Tibial nerve (tissue), 4 donors: ENCODE results near the gene PLAAT3. TPM values are rescaled to one million over a fixed set of nuclear protein-coding genes. Genes with fewer than 3 reads are reported as not detected.

Source experiments
- DNase-seq, 2 donors: peaks; one replicate each; pipeline ENCODE4 v3.0.0-alpha.2; 2019; ENCODE audit warnings: low spot score in 2 of 2
- H3K27ac ChIP-seq, 4 donors: fragments of 200-600 bp; sonication (generic) in 3 of 4; one replicate each; pipeline ENCODE4 v1.5.1; 2017 to 2019; ENCODE audit warnings: mild to moderate bottlenecking in 1 of 4
- H3K27me3 ChIP-seq, 2 donors: fragments of 200-600 bp; sonication (generic) in 1 of 2; one replicate each; pipeline versions ENCODE4 v1.5.1 to v1.6.0; 2017 to 2019
- H3K36me3 ChIP-seq, 3 donors: fragments of 200-600 bp; sonication (generic); one replicate each; pipeline ENCODE4 v1.5.1; 2018 to 2019
- H3K4me1 ChIP-seq, 4 donors: fragments of 200-600 bp; sonication (generic) in 3 of 4; one replicate each; pipeline ENCODE4 v1.5.1; 2017 to 2019
- H3K4me3 ChIP-seq, 4 donors: fragments of 200-600 bp; sonication (generic) in 3 of 4; one replicate each; pipeline ENCODE4 v1.5.1; 2017 to 2019; ENCODE audit warnings: mild to moderate bottlenecking in 1 of 4, moderate library complexity in 1 of 4
- H3K9me3 ChIP-seq, 4 donors: fragments of 200-600 bp; sonication (generic) in 3 of 4; one replicate each; pipeline ENCODE4 v1.5.1; 2017 to 2019
- CTCF ChIP-seq, 5 experiments: fragments of 200-600 bp in 3 of 5; fragments of 450-650 bp in 2 of 5; sonication (generic) in 3 of 5; IDR thresholded peaks; one replicate each; pipeline ENCODE4 v1.5.1; 2016 to 2019; ENCODE audit warnings: antibody characterized with exemption in 5 of 5, mild to moderate bottlenecking in 3 of 5, moderate library complexity in 2 of 5
- EP300 ChIP-seq, 2 donors: sonication (generic); formaldehyde crosslinking; IDR thresholded peaks; one replicate each; pipeline ENCODE4 v1.6.1; 2017; ENCODE audit warnings: antibody characterized with exemption in 2 of 2, mild to moderate bottlenecking in 1 of 2
- POLR2A ChIP-seq, 2 donors: fragments of 450-650 bp; IDR thresholded peaks; one replicate each; pipeline ENCODE4 v1.6.1; 2017; ENCODE audit warnings: antibody characterized with exemption in 2 of 2, mild to moderate bottlenecking in 2 of 2, moderate library complexity in 2 of 2
- WGBS, 2 donors: methylation state at CpG; one replicate each; pipeline ENCODE4 v1.1.5; 2018; 5-methylcytosine and 5-hydroxymethylcytosine counted together
- total RNA-seq, 4 donors: library from RNA; depleted of rRNA; stranded (reverse); fragments of >200 nt; gene quantifications; one replicate each; pipeline ENCODE4 v1.1.0, GENCODE V29; 2016

Gene PLAAT3
- total RNA-seq, 4 donors from 2014 or later = 140 to 185 (median 157) TPM

GRCh38 chr11:63527667-63528066 is 86.6 kb downstream of the PLAAT3 start:
- 85 to 89% methylated on average over 2 of the region's 2 CpGs for WGBS, 2 donors
- H3K4me1 ChIP-seq = peaks cover 0 to 26% (median 14%) of the 10 kb centered on the region in 4 donors
- H3K36me3 ChIP-seq = no peaks in the 10 kb centered on the region
- H3K27ac ChIP-seq = no peak overlapping the region
- DNase-seq = no peak
- TF ChIP-seq POLR2A (IDR thresholded peaks at IDR 0.05) (no peak), CTCF (IDR thresholded peaks at IDR 0.05) (no peak), EP300 (IDR thresholded peaks at IDR 0.05) (no peak)
- no peaks in the 10 kb centered on the region for H3K9me3 ChIP-seq
- no peaks in the 10 kb centered on the region for H3K27me3 ChIP-seq
- H3K4me3 ChIP-seq = no peak overlapping the region

Other genes starting within 250 kb of the PLAAT3 start
- gene SLC22A9, start 244.6 kb downstream of the PLAAT3 start, total RNA-seq = not detected
- gene PLAAT5, start 123.3 kb downstream of the PLAAT3 start, total RNA-seq = 10 to 100 TPM in 2 of 4 donors, 1 to 10 TPM in 2; 6.7 to 15.3 (median 10.1) TPM
- gene LGALS12, start 108.3 kb downstream of the PLAAT3 start, total RNA-seq = 10 to 100 TPM in 2 of 4 donors, 1 to 10 TPM in 2; 7.3 to 32.7 (median 14.9) TPM
- 10 to 100 TPM in 3 of 4 donors, 1 to 10 TPM in 1; 6.3 to 43.7 (median 23.0) TPM for gene PLAAT4, start 77.6 kb downstream of the PLAAT3 start, total RNA-seq
- gene PLAAT2, start 51.1 kb downstream of the PLAAT3 start, total RNA-seq = under 1 TPM in 1 of 4 donors, not detected in 3; 0.90 TPM
- gene ATL3, start 56.9 kb upstream of the PLAAT3 start, total RNA-seq = 100 to 1,000 TPM in 1 of 4 donors, 10 to 100 TPM in 3; 81.4 to 102 (median 92.9) TPM
- gene RTN3, start 67.1 kb upstream of the PLAAT3 start, total RNA-seq = 100 to 1,000 TPM in 3 of 4 donors, 10 to 100 TPM in 1; 88.8 to 148 (median 116) TPM
- gene ZFTA, start 154.3 kb upstream of the PLAAT3 start, total RNA-seq = 10 to 100 TPM; 19.4 to 25.1 (median 23.8) TPM
- gene SPINDOC, start 199.0 kb upstream of the PLAAT3 start, total RNA-seq = 10 to 100 TPM in 2 of 4 donors, 1 to 10 TPM in 2; 5.5 to 14.7 (median 10.0) TPM
- 10 to 100 TPM; 22.1 to 32.1 (median 23.6) TPM for gene MARK2, start 224.7 kb upstream of the PLAAT3 start, total RNA-seq